ENCODE data around the gene NFAT5.
A peak's percentile ranks its signal among the peaks of the same experiment; 100 is the strongest.

Gene NFAT5

DNA sequence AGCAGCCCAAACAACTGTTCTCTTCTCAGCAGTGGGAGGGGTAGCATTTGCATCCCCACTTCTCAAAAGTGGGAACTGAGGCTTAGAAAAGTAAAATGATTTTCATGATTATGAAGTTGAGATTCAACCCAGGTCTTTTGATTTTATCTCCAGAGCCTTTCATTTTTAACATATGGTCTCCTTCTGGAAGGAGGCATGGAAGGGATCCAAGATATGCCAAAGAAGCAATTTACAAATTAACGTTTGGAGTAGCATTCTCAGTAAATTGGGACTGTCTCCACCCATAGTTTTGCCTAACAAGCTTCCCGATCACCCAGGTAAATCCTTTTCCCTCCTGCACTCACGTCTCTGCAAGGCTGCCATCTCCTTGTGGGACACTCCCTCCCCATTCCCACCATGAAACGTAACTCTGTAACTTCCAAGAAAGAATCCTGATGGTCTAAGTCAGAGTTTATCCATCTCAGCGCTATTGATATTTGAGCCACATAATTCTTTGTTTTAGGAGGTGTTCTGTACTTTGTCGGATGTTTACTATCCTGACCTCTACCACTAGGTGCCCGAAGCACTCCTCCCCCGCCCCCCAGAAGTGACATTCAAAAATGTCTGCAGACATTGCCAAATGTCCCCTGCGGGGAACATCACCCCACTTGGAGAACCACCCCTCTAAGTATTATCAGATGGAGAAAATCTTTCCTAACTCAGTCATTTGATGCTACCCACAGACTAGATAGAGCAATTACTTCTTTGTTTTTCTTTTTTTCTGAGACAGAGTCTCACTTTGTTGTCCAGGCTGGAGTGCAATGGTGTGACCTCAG lies 32.9 kb upstream of the NFAT5 start:
- H3K4me3 ChIP-seq (ENCODE audit: low read depth, low read length) = no peak overlapping the region
- TF ChIP-seq, protein P1, sequence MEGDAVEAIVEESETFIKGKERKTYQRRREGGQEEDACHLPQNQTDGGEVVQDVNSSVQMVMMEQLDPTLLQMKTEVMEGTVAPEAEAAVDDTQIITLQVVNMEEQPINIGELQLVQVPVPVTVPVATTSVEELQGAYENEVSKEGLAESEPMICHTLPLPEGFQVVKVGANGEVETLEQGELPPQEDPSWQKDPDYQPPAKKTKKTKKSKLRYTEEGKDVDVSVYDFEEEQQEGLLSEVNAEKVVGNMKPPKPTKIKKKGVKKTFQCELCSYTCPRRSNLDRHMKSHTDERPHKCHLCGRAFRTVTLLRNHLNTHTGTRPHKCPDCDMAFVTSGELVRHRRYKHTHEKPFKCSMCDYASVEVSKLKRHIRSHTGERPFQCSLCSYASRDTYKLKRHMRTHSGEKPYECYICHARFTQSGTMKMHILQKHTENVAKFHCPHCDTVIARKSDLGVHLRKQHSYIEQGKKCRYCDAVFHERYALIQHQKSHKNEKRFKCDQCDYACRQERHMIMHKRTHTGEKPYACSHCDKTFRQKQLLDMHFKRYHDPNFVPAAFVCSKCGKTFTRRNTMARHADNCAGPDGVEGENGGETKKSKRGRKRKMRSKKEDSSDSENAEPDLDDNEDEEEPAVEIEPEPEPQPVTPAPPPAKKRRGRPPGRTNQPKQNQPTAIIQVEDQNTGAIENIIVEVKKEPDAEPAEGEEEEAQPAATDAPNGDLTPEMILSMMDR (IDR thresholded peaks at IDR 0.05) = no peak
- H2AFZ ChIP-seq = peak overlapping the region; percentile 42
- H3K36me3 ChIP-seq (ENCODE audit: control insufficient read depth, insufficient read depth, low read length) = no peaks in the 10 kb centered on the region
- no peak overlapping the region for H3K9ac ChIP-seq
- peaks cover 5% of the 10 kb centered on the region for H3K4me1 ChIP-seq
- H3K27me3 ChIP-seq (ENCODE audit: control insufficient read depth, insufficient read depth, low read length) = no peaks in the 10 kb centered on the region
- no peaks in the 10 kb centered on the region for H3K9me3 ChIP-seq (ENCODE audit: control insufficient read depth, low read length)
- no peaks in the 10 kb centered on the region for H3K79me2 ChIP-seq
- H3K27ac ChIP-seq = no peak overlapping the region
- H3K4me2 ChIP-seq (ENCODE audit: low read length) = no peak overlapping the region

DNA sequence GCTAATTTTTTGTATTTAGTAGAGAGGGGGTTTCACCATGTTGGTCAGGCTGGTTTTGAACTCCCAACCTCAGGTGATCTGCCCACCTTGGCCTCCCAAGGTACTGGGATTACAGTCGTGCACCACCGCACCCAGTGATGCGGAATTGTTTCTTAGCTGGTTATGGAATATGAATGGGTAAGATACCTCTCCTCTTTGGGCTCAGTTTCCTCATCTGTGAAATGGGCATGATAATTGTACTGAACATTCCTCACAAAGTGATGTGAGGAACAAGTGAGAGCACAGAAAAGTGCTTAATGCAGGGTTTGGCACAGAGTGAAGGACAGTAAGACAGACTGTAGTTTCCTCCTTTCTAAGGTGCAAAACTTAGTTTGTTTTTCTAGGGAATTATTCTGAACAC lies 31.0 kb upstream of the NFAT5 start:
- Histone ChIP-seq H3K27ac (no peak overlapping the region), H3K4me2 (ENCODE audit: low read length) (no peak overlapping the region)
- TF ChIP-seq, protein P1 (IDR thresholded peaks at IDR 0.05) = no peak

DNA sequence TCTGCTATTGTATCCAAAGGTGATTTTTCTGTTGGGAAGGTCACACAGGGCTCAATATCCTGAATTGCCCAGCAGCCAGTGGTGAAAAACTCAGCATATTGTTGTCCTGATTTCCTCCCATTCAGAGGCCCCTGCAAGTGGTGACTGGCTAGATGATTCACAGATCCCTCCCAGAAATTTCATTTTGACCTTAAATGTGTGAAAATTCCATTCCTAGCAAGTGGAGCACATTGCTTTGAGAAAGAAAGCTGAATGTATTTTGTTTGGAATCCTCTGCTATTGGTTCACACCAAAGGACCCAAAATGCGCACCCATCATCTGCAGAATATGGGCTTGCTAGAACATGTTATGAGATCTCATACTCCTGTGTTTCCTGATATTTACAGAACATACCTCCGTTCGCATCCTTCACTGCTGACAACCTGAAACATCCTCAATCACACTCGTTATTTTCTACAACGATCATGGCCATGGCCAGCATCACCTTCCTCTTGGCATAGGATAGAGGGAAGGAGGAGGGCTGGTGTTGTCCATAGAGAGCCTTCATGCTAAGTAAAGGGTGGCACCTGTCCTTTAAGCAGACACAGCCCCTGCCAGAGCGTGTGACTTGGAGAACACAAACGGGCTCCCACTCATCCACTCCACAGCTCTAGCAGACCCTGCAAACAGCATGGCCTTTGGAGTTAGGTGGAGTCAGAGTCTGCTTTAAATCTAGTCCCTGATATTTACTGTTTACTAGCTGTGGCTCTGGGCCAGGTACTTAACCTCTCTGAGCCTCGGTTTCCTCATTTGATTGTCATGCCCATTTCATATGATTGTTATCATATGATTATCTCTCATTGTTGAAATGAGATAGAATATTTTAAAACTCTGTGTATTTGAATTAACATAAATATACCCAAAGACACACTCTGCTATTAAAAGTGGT lies 30.4 kb upstream of the NFAT5 start:
- Histone ChIP-seq H3K9ac (no peak overlapping the region), H2AFZ (no peak overlapping the region), H3K4me1 (peaks cover 5% of the 10 kb centered on the region), H3K36me3 (ENCODE audit: control insufficient read depth, insufficient read depth, low read length) (no peaks in the 10 kb centered on the region), H3K27me3 (ENCODE audit: control insufficient read depth, insufficient read depth, low read length) (no peaks in the 10 kb centered on the region), H3K79me2 (no peaks in the 10 kb centered on the region), H3K27ac (no peak overlapping the region), H3K9me3 (ENCODE audit: control insufficient read depth, low read length) (no peaks in the 10 kb centered on the region), H3K4me2 (ENCODE audit: low read length) (no peak overlapping the region), H3K4me3 (ENCODE audit: low read depth, low read length) (no peak overlapping the region)
- TF ChIP-seq, protein P1 (IDR thresholded peaks at IDR 0.05) = no peak

More for the DNA sequence above, 31.0 kb upstream of the NFAT5 start:
- no peaks in the 10 kb centered on the region for H3K79me2 ChIP-seq
- no peaks in the 10 kb centered on the region for H3K36me3 ChIP-seq (ENCODE audit: control insufficient read depth, insufficient read depth, low read length)
- H3K27me3 ChIP-seq (ENCODE audit: control insufficient read depth, insufficient read depth, low read length) = no peaks in the 10 kb centered on the region
- H3K9me3 ChIP-seq (ENCODE audit: control insufficient read depth, low read length) = no peaks in the 10 kb centered on the region
- H3K4me3 ChIP-seq (ENCODE audit: low read depth, low read length) = no peak overlapping the region
- H3K9ac ChIP-seq = no peak overlapping the region
- peaks cover 5% of the 10 kb centered on the region for H3K4me1 ChIP-seq
- no peak overlapping the region for H2AFZ ChIP-seq

DNA sequence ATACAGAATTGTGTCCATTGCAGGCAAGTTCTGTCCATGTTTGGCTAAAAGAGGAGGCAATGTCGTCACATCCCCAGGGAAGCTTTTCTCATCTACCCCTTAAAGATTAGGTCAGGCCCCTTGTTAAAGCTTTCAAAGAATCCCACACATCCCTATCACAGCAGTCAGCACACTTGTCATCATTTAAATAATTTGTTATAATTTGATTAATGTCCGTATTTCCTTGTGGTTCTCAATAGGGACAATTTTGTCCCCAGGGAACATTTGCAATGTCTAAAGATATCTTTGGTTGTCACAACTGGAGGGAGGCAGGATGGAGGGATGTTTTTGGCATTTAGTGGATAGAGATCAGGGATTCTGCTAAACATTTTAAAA lies 28.1 kb upstream of the NFAT5 start:
- Histone ChIP-seq H3K4me1 (peaks cover 5% of the 10 kb centered on the region), H3K4me2 (ENCODE audit: low read length) (no peak overlapping the region), H3K9ac (no peak overlapping the region), H3K27me3 (ENCODE audit: control insufficient read depth, insufficient read depth, low read length) (no peaks in the 10 kb centered on the region), H3K4me3 (ENCODE audit: low read depth, low read length) (no peak overlapping the region), H3K36me3 (ENCODE audit: control insufficient read depth, insufficient read depth, low read length) (no peaks in the 10 kb centered on the region), H3K27ac (no peak overlapping the region), H2AFZ (no peak overlapping the region), H3K9me3 (ENCODE audit: control insufficient read depth, low read length) (no peaks in the 10 kb centered on the region), H3K79me2 (no peaks in the 10 kb centered on the region)
- TF ChIP-seq, protein P1 (IDR thresholded peaks at IDR 0.05) = no peak
